ENCODE data around the gene CXCL13. TPM values are rescaled to one million over a fixed set of nuclear protein-coding genes. Genes with fewer than 3 reads are reported as not detected.
"Not testable (repeated sequence)": the region's sequence is repeated elsewhere in the genome, so short reads cannot be mapped to it uniquely, and the experiment has no call there.

CXCL13 gene
- total RNA-seq, 1 donor from 2014 or later, result not detected

DNA sequence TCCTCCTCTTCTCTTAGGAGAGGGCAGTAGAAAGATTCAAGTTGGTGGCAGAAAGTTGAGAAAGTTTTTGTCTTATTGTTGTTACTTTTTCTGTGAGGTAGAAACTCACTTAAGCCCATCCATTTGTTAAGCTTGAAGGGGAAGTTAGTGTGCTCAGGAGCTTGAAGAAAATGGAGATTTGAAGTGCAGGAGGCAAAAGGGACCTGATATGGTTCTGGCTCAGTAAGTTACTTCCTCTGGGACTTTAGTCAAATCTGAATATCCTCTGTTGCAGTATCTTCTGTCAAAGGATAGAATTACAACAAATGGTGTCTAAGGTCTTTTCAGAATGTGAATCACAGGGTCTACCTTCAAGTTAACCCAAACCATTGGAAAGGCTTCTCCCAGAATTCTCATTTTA is 46.2 kb downstream of the CXCL13 start:
- DNase-seq (ENCODE audit: low spot score), result no peak
- no peak for ATAC-seq
- intact Hi-C loops (cut with DNase I), result no loop called here

GRCh38 chr4:77652237-77652897 is 46.7 kb downstream of the CXCL13 start:
- ATAC-seq (no peak), DNase-seq (ENCODE audit: low spot score) (no peak)
- intact Hi-C loops (cut with DNase I), result no loop called here

DNA sequence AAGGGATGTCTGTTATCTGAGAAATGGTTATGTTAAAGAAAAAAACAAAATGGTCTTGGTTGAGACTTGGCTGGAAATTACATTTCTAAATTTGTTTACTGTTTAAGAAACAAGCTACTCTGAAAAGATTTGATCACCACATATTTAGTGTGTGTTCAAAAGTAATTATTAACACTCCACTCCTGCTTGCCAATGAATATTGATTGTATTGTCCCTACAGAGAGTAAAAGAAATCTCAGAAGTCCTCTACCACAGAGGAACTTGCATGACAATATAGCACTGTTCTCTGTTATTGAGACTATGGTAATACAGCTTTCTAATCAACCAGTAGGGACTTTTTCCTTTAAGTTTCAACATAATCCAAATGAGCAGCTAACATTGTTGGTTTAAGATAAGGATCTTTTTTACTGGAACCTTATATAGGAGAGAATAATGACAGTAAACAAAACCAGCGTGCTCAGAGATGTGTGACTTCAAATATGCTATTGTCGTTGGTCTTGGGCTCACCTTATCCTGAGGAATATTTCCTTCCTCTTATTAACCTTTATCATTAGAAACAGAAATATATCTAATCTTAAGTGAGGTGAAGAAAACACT is 47.6 kb downstream of the CXCL13 start:
- ATAC-seq (no peak), DNase-seq (ENCODE audit: low spot score) (no peak)
- intact Hi-C loops (cut with DNase I), result no loop called here

DNA sequence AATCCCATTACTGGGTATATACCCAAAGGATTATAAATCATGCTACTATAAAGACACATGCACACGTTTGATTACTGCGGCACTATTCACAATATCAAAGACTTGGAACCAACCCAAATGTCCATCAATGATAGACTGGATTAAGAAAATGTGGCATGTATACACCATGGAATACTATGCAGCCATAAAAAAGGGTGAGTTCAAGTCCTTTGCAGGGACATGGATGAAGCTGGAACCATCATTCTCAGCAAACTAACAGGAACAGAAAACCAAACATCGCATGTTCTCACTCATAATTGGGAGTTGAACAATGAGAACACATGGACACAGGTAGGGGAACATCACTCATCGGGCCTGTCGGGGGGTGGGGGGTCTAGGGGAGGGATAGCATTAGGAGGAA is 54.7 kb downstream of the CXCL13 start:
- DNase-seq (ENCODE audit: low spot score); intact Hi-C loops (cut with DNase I); ATAC-seq: not testable (repeated sequence)

Other genes with a start within 250 kb of the CXCL13 start
- 62.5 TPM for gene CNOT6L, start 213.5 kb downstream of the CXCL13 start, total RNA-seq